Endothelial cell of umbilical vein (primary cell): ENCODE results near the gene NCK1.

ENCODE experiments used
- GATA2 ChIP-seq: IDR thresholded peaks from 2 replicates; pipeline ENCODE4 v1.7.0; 2011; ENCODE audit warnings: low read depth, mild to moderate bottlenecking, moderate library complexity, mixed read lengths, low read length; ENCODE audit not compliant: insufficient read length, insufficient read depth
- POLR2A ChIP-seq: IDR thresholded peaks from 2 replicates; pipeline ENCODE4 v1.6.1; 2012; ENCODE audit warnings: low read depth, mild to moderate bottlenecking, control low read depth, low read length
- POLR2AphosphoS5 ChIP-seq: IDR thresholded peaks from 2 replicates; pipeline ENCODE4 v1.6.1; 2012; ENCODE audit warnings: low read depth, mild to moderate bottlenecking, control low read depth, low read length, moderate library complexity; ENCODE audit not compliant: insufficient read depth
- TF ChIP-seq, protein P1 (sequence below), 2 donors: IDR thresholded peaks; 1 replicate in 1 of 2; 2 replicates in 1 of 2; pipeline ENCODE4 v1.5.1; 2011; ENCODE audit warnings: low read length in 2 of 2, mild to moderate bottlenecking in 2 of 2, moderate library complexity in 2 of 2, control low read depth in 1 of 2, inconsistent platforms in 1 of 2, low read depth in 1 of 2; ENCODE audit not compliant: insufficient read depth in 1 of 2; ENCODE audit errors: extremely low read depth in 1 of 2

GRCh38 chr3:136949708-136950107, 87.7 kb downstream of the NCK1 start:
- no peak for TF ChIP-seq POLR2A
- TF ChIP-seq, protein P1, sequence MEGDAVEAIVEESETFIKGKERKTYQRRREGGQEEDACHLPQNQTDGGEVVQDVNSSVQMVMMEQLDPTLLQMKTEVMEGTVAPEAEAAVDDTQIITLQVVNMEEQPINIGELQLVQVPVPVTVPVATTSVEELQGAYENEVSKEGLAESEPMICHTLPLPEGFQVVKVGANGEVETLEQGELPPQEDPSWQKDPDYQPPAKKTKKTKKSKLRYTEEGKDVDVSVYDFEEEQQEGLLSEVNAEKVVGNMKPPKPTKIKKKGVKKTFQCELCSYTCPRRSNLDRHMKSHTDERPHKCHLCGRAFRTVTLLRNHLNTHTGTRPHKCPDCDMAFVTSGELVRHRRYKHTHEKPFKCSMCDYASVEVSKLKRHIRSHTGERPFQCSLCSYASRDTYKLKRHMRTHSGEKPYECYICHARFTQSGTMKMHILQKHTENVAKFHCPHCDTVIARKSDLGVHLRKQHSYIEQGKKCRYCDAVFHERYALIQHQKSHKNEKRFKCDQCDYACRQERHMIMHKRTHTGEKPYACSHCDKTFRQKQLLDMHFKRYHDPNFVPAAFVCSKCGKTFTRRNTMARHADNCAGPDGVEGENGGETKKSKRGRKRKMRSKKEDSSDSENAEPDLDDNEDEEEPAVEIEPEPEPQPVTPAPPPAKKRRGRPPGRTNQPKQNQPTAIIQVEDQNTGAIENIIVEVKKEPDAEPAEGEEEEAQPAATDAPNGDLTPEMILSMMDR (IDR thresholded peaks at IDR 0.05; ENCODE audit: extremely low read depth in 1 of 2, insufficient read depth in 1 of 2, low read depth in 1 of 2, low read length in 2 of 2): peak in 1 of 2 donors; percentile 16
- TF ChIP-seq POLR2AphosphoS5: no peak
- no peak for TF ChIP-seq GATA2
